GDM1 (cell line): ENCODE measurements around the gene CPLX3.

Source experiments
- DNase-seq: peaks from one replicate; lab custom pipeline; 2025; lab: John Stamatoyannopoulos, UW

CPLX3 gene

GRCh38 chr15:74873036-74873755, 46.8 kb downstream of the CPLX3 start, which contains the start of gene SCAMP2:
TSS of gene SCAMP2 (minus strand) at chr15:74873365. CDS start at chr15:74873255, 110 bp downstream.
- DNase-seq: peak; percentile 93

GRCh38 chr15:74873756-74874424, 47.5 kb downstream of the CPLX3 start:
- DNase-seq: no peak

- DNase-seq: no peak
Observed at GRCh38 chr15:74878273-74878672, 51.8 kb downstream of the CPLX3 start.
